ENCODE data around the gene WWOX.

GRCh38 chr16:78686601-78687000, 587.1 kb downstream of the WWOX start:
- TF ChIP-seq CTCF (conservative IDR thresholded peaks at IDR 0.05 in 1 of 2, IDR thresholded peaks at IDR 0.05 in 1 of 2; ENCODE audit: extremely low read depth in 1 of 2, insufficient read depth in 1 of 2, low read depth in 1 of 2, low read length in 2 of 2) = no peak
- TF ChIP-seq EZH2 (IDR thresholded peaks at IDR 0.05; ENCODE audit: borderline replicate concordance, low read length) = no peak

Data from mammary epithelial cell (primary cell).